Esophagus muscularis mucosa (tissue), 4 donors: Measurements from ENCODE around the gene SPOCK1.

ENCODE experiments used
- EP300 ChIP-seq: sonication (generic); formaldehyde crosslinking; IDR thresholded peaks from one replicate; pipeline ENCODE4 v1.6.1; 2017; ENCODE audit warnings: antibody characterized with exemption
- POLR2A ChIP-seq: fragments of 450-650 bp; IDR thresholded peaks from one replicate; pipeline ENCODE4 v1.6.1; 2017; ENCODE audit warnings: antibody characterized with exemption, moderate library complexity, mild to moderate bottlenecking, low read depth
- POLR2AphosphoS5 ChIP-seq, 2 donors: sonication (generic); formaldehyde crosslinking; IDR thresholded peaks; one replicate each; pipeline ENCODE4 v1.6.1; 2017; ENCODE audit warnings: antibody characterized with exemption in 2 of 2
- TF ChIP-seq, protein P1 (sequence below), 3 experiments: fragments of 200-600 bp in 2 of 3; fragments of 450-650 bp in 1 of 3; sonication (generic) in 2 of 3; IDR thresholded peaks; one replicate each; pipeline ENCODE4 v1.5.1; 2017 to 2019; ENCODE audit warnings: antibody characterized with exemption in 3 of 3, mild to moderate bottlenecking in 2 of 3, moderate library complexity in 1 of 3

DNA sequence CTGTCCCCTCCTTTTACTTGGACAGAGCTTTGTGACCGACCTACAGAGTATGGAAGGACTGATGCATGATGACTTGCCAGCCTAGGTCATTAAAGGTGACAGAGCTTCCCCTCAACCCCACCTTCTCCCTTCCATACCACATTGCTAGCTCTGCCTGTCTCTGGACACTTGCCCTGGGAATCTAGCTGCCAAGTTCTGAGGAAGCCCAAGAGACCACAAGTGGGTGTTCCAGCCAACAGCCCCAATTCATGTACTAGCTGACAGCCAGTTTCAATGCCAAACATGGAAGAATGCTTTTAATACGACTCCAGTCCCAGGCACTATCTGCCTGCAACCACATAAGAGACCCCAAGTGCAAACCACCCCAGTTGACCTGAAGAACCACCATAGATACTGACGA, 477.1 kb downstream of the SPOCK1 start:
- TF ChIP-seq, protein P1, sequence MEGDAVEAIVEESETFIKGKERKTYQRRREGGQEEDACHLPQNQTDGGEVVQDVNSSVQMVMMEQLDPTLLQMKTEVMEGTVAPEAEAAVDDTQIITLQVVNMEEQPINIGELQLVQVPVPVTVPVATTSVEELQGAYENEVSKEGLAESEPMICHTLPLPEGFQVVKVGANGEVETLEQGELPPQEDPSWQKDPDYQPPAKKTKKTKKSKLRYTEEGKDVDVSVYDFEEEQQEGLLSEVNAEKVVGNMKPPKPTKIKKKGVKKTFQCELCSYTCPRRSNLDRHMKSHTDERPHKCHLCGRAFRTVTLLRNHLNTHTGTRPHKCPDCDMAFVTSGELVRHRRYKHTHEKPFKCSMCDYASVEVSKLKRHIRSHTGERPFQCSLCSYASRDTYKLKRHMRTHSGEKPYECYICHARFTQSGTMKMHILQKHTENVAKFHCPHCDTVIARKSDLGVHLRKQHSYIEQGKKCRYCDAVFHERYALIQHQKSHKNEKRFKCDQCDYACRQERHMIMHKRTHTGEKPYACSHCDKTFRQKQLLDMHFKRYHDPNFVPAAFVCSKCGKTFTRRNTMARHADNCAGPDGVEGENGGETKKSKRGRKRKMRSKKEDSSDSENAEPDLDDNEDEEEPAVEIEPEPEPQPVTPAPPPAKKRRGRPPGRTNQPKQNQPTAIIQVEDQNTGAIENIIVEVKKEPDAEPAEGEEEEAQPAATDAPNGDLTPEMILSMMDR (IDR thresholded peaks at IDR 0.05), result no peak
- TF ChIP-seq POLR2A (no peak), POLR2AphosphoS5 (IDR thresholded peaks at IDR 0.05) (no peak), EP300 (no peak)
